Endothelial cell of umbilical vein (primary cell): ENCODE data around the gene PSMD5. TPM values are rescaled to one million over a fixed set of nuclear protein-coding genes. Genes with fewer than 3 reads are reported as not detected.

ENCODE experiments used
- BruUV-seq: library from RNA; stranded (reverse); fragments of 400-500 nt; replicated peaks from 2 replicates; lab custom pipeline; 2021; lab: Mats Ljungman, UMichigan
- CTCF ChIA-PET: fragments of 300-600, 350-600 bp; sonication (Branson Sonifier 250); formaldehyde crosslinking; loops from one replicate; lab custom pipeline; 2021; ENCODE audit warnings: antibody characterized with exemption, inconsistent platforms; lab: Charles Lee
- POLR2A ChIA-PET: fragments of 300-600, 350-600 bp; sonication (Branson Sonifier 250); formaldehyde crosslinking; loops from one replicate; lab custom pipeline; 2021; ENCODE audit warnings: antibody characterized with exemption, inconsistent platforms; lab: Charles Lee
- DNase-seq: peaks from one replicate; pipeline ENCODE4 v3.0.0-alpha.2; 2011; ENCODE audit warnings: low read depth, low spot score
- FAIRE-seq: peaks from 2 replicates; lab custom pipeline; 2011; peaks lifted over from hg19 to GRCh38; lab: Jason Lieb, UNC
- H2AFZ ChIP-seq: 2 replicates; pipeline ENCODE4 v1.6.0; 2012; ENCODE audit warnings: low read depth, low read length, control low read depth, inconsistent platforms
- H3K27ac ChIP-seq: 2 replicates; pipeline ENCODE4 v1.5.1; 2011; ENCODE audit warnings: low read depth, mild to moderate bottlenecking, control low read depth, low read length, moderate library complexity; ENCODE audit not compliant: insufficient read depth
- H3K27me3 ChIP-seq, 2 experiments: 2 replicates each; pipeline versions ENCODE4 v1.6.0 to v1.6.1; 2011; ENCODE audit warnings: low read length in 2 of 2, mixed read lengths in 1 of 2; ENCODE audit not compliant: control insufficient read depth in 2 of 2, insufficient read depth in 2 of 2
- H3K36me3 ChIP-seq, 2 experiments: 2 replicates in 1 of 2; 3 replicates in 1 of 2; pipeline ENCODE4 v1.5.1; 2011; ENCODE audit warnings: low read length in 2 of 2, mild to moderate bottlenecking in 1 of 2, moderate library complexity in 1 of 2; ENCODE audit not compliant: control insufficient read depth in 2 of 2, insufficient read depth in 2 of 2; ENCODE audit errors: extremely low read depth in 1 of 2
- H3K4me1 ChIP-seq: 3 replicates; pipeline ENCODE4 v1.5.1; 2011; ENCODE audit warnings: mild to moderate bottlenecking, low read length; ENCODE audit not compliant: control insufficient read depth, insufficient read depth; ENCODE audit errors: extremely low read depth
- H3K4me2 ChIP-seq: 2 replicates; pipeline ENCODE4 v1.6.1; 2011; ENCODE audit warnings: low read length, control low read depth, mixed read lengths; ENCODE audit not compliant: insufficient read depth
- H3K4me3 ChIP-seq, 3 experiments: fragments of 200-600 bp in 1 of 3; sonication (generic), shearing (Covaris generic) in 1 of 3; replicated peaks in 1 of 3; 2 replicates each; pipeline ENCODE4 v1.5.1; 2011 to 2016; ENCODE audit warnings: control low read depth in 3 of 3, low read length in 3 of 3, mild to moderate bottlenecking in 2 of 3, inconsistent platforms in 1 of 3, low read depth in 1 of 3, moderate library complexity in 1 of 3; ENCODE audit not compliant: insufficient read depth in 1 of 3
- H3K79me2 ChIP-seq: 2 replicates; pipeline ENCODE4 v1.6.0; 2012; ENCODE audit warnings: low read length, inconsistent platforms; ENCODE audit not compliant: control insufficient read depth, insufficient read depth
- H3K9ac ChIP-seq: replicated peaks from 2 replicates; pipeline ENCODE3; 2011; ENCODE audit warnings: low read length, control low read depth; ENCODE audit not compliant: insufficient read depth; ENCODE audit errors: extremely low read depth
- H3K9me1 ChIP-seq: replicated peaks from 3 replicates; pipeline ENCODE4 v1.6.0; 2011; ENCODE audit warnings: mild to moderate bottlenecking, low read length; ENCODE audit not compliant: control insufficient read depth, insufficient read depth; ENCODE audit errors: extremely low read depth
- H3K9me3 ChIP-seq: replicated peaks from 2 replicates; pipeline ENCODE4 v1.5.1; 2012; ENCODE audit warnings: low read length, inconsistent platforms; ENCODE audit not compliant: control insufficient read depth, insufficient read depth
- H4K20me1 ChIP-seq: replicated peaks from 2 replicates; pipeline ENCODE3; 2011; ENCODE audit warnings: mild to moderate bottlenecking, low read length; ENCODE audit not compliant: control insufficient read depth, insufficient read depth; ENCODE audit errors: extremely low read depth
- EZH2 ChIP-seq: IDR thresholded peaks from 2 replicates; pipeline ENCODE4 v1.6.1; 2012; ENCODE audit warnings: borderline replicate concordance, low read depth, mild to moderate bottlenecking, moderate library complexity, low read length, inconsistent platforms; ENCODE audit not compliant: severe bottlenecking
- FOS ChIP-seq: IDR thresholded peaks from 2 replicates; pipeline ENCODE4 v1.6.1; 2011; ENCODE audit warnings: mild to moderate bottlenecking, low read length, moderate library complexity, borderline replicate concordance; ENCODE audit not compliant: insufficient read depth
- GATA2 ChIP-seq: IDR thresholded peaks from 2 replicates; pipeline ENCODE4 v1.7.0; 2011; ENCODE audit warnings: low read depth, mild to moderate bottlenecking, moderate library complexity, mixed read lengths, low read length; ENCODE audit not compliant: insufficient read length, insufficient read depth
- JUN ChIP-seq: IDR thresholded peaks from 2 replicates; pipeline ENCODE4 v1.6.1; 2011; ENCODE audit warnings: borderline replicate concordance, low read depth; ENCODE audit not compliant: insufficient read length, insufficient read depth
- MYC ChIP-seq: IDR thresholded peaks from one replicate; pipeline ENCODE4 v1.6.1; 2011; ENCODE audit warnings: mild to moderate bottlenecking, low read depth, low read length
- POLR2A ChIP-seq: IDR thresholded peaks from 2 replicates; pipeline ENCODE4 v1.6.1; 2012; ENCODE audit warnings: low read depth, mild to moderate bottlenecking, control low read depth, low read length
- POLR2AphosphoS5 ChIP-seq: IDR thresholded peaks from 2 replicates; pipeline ENCODE4 v1.6.1; 2012; ENCODE audit warnings: low read depth, mild to moderate bottlenecking, control low read depth, low read length, moderate library complexity; ENCODE audit not compliant: insufficient read depth
- dilution Hi-C: fragments of 300-500 bp; cut with MboI; formaldehyde crosslinking; loops from one replicate; pipeline ENCODE4 v1.15.0; 2019; ENCODE audit warnings: low sequenced_read_pairs; ENCODE audit not compliant: extremely low pct_ligation_motif_present
- intact Hi-C: fragments of 100-400 bp; cut with micrococcal nuclease; formaldehyde crosslinking; loops from one replicate; pipeline ENCODE4 v1.10.0; 2022
- polyA plus RNA-seq, 4 experiments: library from polyadenylated mRNA; depleted of rRNA in 3 of 4; stranded (reverse) in 3 of 4; unstranded in 1 of 4; fragments of >200 nt; gene quantifications; 2 replicates each; pipeline versions ENCODE4 v1.2.1 to v1.2.3, GENCODE V29; 2011 to 2012; ENCODE audit warnings: missing spikeins in 1 of 4
- total RNA-seq: library from RNA; stranded (reverse); gene quantifications from 2 replicates; pipeline ENCODE4 v1.2.3, GENCODE V29; 2021
- TF ChIP-seq, protein P1 (sequence below), 2 donors: IDR thresholded peaks; 1 replicate in 1 of 2; 2 replicates in 1 of 2; pipeline ENCODE4 v1.5.1; 2011; ENCODE audit warnings: low read length in 2 of 2, mild to moderate bottlenecking in 2 of 2, moderate library complexity in 2 of 2, control low read depth in 1 of 2, inconsistent platforms in 1 of 2, low read depth in 1 of 2; ENCODE audit not compliant: insufficient read depth in 1 of 2; ENCODE audit errors: extremely low read depth in 1 of 2
- TF ChIP-seq, protein P2 (sequence below): IDR thresholded peaks from 2 replicates; pipeline ENCODE4 v1.6.1; 2011; ENCODE audit not compliant: insufficient read depth, insufficient read length

PSMD5 gene
- total and polyA plus RNA-seq, 2 donors (not counting 3 experiments of a cell fraction or from before 2014, with no cell fraction given), result 20.4 to 70.2 TPM

DNA sequence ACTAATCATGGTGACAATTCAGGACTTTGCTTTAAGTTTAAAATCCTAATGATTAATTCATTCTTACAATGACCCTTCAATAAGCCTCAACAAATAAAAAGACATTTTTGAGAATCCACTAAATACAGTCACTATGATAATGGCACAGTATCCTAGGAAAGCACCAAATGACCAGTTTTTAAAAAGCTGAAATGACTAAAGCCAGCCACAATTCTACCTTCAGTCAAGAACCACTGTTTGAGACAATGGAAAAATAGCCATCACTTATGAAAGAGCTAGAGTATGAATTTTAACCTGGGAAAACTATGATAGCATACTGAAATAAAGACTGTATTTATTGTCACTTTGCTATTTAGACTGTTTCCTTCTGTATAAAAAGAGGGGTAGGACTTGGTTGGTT lies 63.5 kb downstream of the PSMD5 start:
- Histone ChIP-seq H3K27me3 (no peaks in the 10 kb centered on the region), H3K9me1 (no peaks in the 10 kb centered on the region), H3K36me3 (peaks cover 6 to 7% of the 10 kb centered on the region in 2 experiments), H3K4me3 (no peak overlapping the region), H3K9ac (no peak overlapping the region), H3K79me2 (peaks cover 23% of the 10 kb centered on the region), H3K4me1 (no peaks in the 10 kb centered on the region), H3K27ac (no peak overlapping the region), H3K4me2 (no peak overlapping the region), H2AFZ (no peak overlapping the region), H3K9me3 (no peaks in the 10 kb centered on the region), H4K20me1 (no peaks in the 10 kb centered on the region)
- TF ChIP-seq JUN (no peak), MYC (no peak), POLR2A (no peak), POLR2AphosphoS5 (no peak), FOS (no peak), GATA2 (no peak), EZH2 (no peak)
- TF ChIP-seq, protein P1, sequence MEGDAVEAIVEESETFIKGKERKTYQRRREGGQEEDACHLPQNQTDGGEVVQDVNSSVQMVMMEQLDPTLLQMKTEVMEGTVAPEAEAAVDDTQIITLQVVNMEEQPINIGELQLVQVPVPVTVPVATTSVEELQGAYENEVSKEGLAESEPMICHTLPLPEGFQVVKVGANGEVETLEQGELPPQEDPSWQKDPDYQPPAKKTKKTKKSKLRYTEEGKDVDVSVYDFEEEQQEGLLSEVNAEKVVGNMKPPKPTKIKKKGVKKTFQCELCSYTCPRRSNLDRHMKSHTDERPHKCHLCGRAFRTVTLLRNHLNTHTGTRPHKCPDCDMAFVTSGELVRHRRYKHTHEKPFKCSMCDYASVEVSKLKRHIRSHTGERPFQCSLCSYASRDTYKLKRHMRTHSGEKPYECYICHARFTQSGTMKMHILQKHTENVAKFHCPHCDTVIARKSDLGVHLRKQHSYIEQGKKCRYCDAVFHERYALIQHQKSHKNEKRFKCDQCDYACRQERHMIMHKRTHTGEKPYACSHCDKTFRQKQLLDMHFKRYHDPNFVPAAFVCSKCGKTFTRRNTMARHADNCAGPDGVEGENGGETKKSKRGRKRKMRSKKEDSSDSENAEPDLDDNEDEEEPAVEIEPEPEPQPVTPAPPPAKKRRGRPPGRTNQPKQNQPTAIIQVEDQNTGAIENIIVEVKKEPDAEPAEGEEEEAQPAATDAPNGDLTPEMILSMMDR (IDR thresholded peaks at IDR 0.05; ENCODE audit: extremely low read depth in 1 of 2, insufficient read depth in 1 of 2, low read depth in 1 of 2, low read length in 2 of 2), result no peak
- TF ChIP-seq, protein P2, sequence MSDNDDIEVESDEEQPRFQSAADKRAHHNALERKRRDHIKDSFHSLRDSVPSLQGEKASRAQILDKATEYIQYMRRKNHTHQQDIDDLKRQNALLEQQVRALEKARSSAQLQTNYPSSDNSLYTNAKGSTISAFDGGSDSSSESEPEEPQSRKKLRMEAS, result no peak
- POLR2A ChIA-PET, result no interaction called here
- CTCF ChIA-PET, result interaction anchor here (0.7 kb wide), 1 partner anchor 14 kb away, joined by 4 read pairs; the partner anchor contains the start of gene FBXW2
- no peak for DNase-seq
- no peak for FAIRE-seq
- intact Hi-C loops (no loop called here), dilution Hi-C loops (no loop called here)
- no TSS peak for BruUV-seq
